ENCODE measurements around the gene ITIH1. TPM values are rescaled to one million over a fixed set of nuclear protein-coding genes. Genes with fewer than 3 reads are reported as not detected.

Gene ITIH1
- polyA plus RNA-seq, 1 donor from 2014 or later: not detected

- no peaks in the 10 kb centered on the region for H3K79me2 ChIP-seq (replicated peaks; ENCODE audit: insufficient read depth, low read length)
- H3K36me3 ChIP-seq (ENCODE audit: insufficient read depth, low read length): no peaks in the 10 kb centered on the region
- no peak overlapping the region for H3K4me3 ChIP-seq (ENCODE audit: low read length)
- no peaks in the 10 kb centered on the region for H3K9me2 ChIP-seq (ENCODE audit: insufficient read depth, low read length)
- H3K9me3 ChIP-seq (ENCODE audit: low read length): no peaks in the 10 kb centered on the region
- H4K20me1 ChIP-seq (ENCODE audit: insufficient read depth): no peaks in the 10 kb centered on the region
- no peak overlapping the region for H3K27ac ChIP-seq (ENCODE audit: low read length)
- H2AFZ ChIP-seq (ENCODE audit: low read depth, low read length): no peak overlapping the region
- H3K9ac ChIP-seq (ENCODE audit: low read length): no peak overlapping the region
- TF ChIP-seq POLR2AphosphoS5 (IDR thresholded peaks at IDR 0.05) (no peak), EZH2 (IDR thresholded peaks at IDR 0.05; ENCODE audit: borderline replicate concordance, insufficient read depth, low read length, poor library complexity, severe bottlenecking) (no peak), REST (IDR thresholded peaks at IDR 0.05; ENCODE audit: borderline replicate concordance) (no peak), EP300 (conservative IDR thresholded peaks at IDR 0.05; ENCODE audit: poor library complexity, severe bottlenecking) (no peak), TAF1 (IDR thresholded peaks at IDR 0.05; ENCODE audit: low read depth) (no peak), RAD21 (conservative IDR thresholded peaks at IDR 0.05) (no peak), SMC3 (conservative IDR thresholded peaks at IDR 0.05; ENCODE audit: poor library complexity) (no peak), MXI1 (conservative IDR thresholded peaks at IDR 0.05; ENCODE audit: poor library complexity, severe bottlenecking) (no peak)
- TF ChIP-seq, protein P1, sequence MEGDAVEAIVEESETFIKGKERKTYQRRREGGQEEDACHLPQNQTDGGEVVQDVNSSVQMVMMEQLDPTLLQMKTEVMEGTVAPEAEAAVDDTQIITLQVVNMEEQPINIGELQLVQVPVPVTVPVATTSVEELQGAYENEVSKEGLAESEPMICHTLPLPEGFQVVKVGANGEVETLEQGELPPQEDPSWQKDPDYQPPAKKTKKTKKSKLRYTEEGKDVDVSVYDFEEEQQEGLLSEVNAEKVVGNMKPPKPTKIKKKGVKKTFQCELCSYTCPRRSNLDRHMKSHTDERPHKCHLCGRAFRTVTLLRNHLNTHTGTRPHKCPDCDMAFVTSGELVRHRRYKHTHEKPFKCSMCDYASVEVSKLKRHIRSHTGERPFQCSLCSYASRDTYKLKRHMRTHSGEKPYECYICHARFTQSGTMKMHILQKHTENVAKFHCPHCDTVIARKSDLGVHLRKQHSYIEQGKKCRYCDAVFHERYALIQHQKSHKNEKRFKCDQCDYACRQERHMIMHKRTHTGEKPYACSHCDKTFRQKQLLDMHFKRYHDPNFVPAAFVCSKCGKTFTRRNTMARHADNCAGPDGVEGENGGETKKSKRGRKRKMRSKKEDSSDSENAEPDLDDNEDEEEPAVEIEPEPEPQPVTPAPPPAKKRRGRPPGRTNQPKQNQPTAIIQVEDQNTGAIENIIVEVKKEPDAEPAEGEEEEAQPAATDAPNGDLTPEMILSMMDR (IDR thresholded peaks at IDR 0.05; ENCODE audit: poor library complexity, severe bottlenecking): no peak
- H3F3A ChIP-seq (ENCODE audit: insufficient read depth, low read length, poor library complexity, severe bottlenecking): no peaks in the 10 kb centered on the region
- H3K27me3 ChIP-seq (ENCODE audit: insufficient read depth, low read depth, low read length): no peaks in the 10 kb centered on the region
- no peak overlapping the region for H3K4me2 ChIP-seq (ENCODE audit: low read length)
Measured at GRCh38 chr3:52798376-52798977, 21.1 kb downstream of the ITIH1 start.

- TF ChIP-seq, protein P1 (IDR thresholded peaks at IDR 0.05; ENCODE audit: poor library complexity, severe bottlenecking): no peak
- TF ChIP-seq EP300 (conservative IDR thresholded peaks at IDR 0.05; ENCODE audit: poor library complexity, severe bottlenecking) (no peak), POLR2AphosphoS5 (IDR thresholded peaks at IDR 0.05) (no peak), EZH2 (IDR thresholded peaks at IDR 0.05; ENCODE audit: borderline replicate concordance, insufficient read depth, low read length, poor library complexity, severe bottlenecking) (no peak), RAD21 (conservative IDR thresholded peaks at IDR 0.05) (no peak), TAF1 (IDR thresholded peaks at IDR 0.05; ENCODE audit: low read depth) (no peak), MXI1 (conservative IDR thresholded peaks at IDR 0.05; ENCODE audit: poor library complexity, severe bottlenecking) (no peak), SMC3 (conservative IDR thresholded peaks at IDR 0.05; ENCODE audit: poor library complexity) (no peak), REST (IDR thresholded peaks at IDR 0.05; ENCODE audit: borderline replicate concordance) (no peak)
- H3K27ac ChIP-seq (ENCODE audit: low read length): no peak overlapping the region
- no peaks in the 10 kb centered on the region for H3K27me3 ChIP-seq (ENCODE audit: insufficient read depth, low read depth, low read length)
- H3K9me2 ChIP-seq (ENCODE audit: insufficient read depth, low read length): no peaks in the 10 kb centered on the region
- no peak overlapping the region for H3K4me3 ChIP-seq (ENCODE audit: low read length)
- no peaks in the 10 kb centered on the region for H4K20me1 ChIP-seq (ENCODE audit: insufficient read depth)
- H3K79me2 ChIP-seq (replicated peaks; ENCODE audit: insufficient read depth, low read length): no peaks in the 10 kb centered on the region
- no peaks in the 10 kb centered on the region for H3F3A ChIP-seq (ENCODE audit: insufficient read depth, low read length, poor library complexity, severe bottlenecking)
- H3K4me2 ChIP-seq (ENCODE audit: low read length): no peak overlapping the region
- H3K9ac ChIP-seq (ENCODE audit: low read length): no peak overlapping the region
- H2AFZ ChIP-seq (ENCODE audit: low read depth, low read length): no peak overlapping the region
- no peaks in the 10 kb centered on the region for H3K36me3 ChIP-seq (ENCODE audit: insufficient read depth, low read length)
- H3K9me3 ChIP-seq (ENCODE audit: low read length): no peaks in the 10 kb centered on the region
Measured at GRCh38 chr3:52798978-52799476, 21.6 kb downstream of the ITIH1 start.
